Subcutaneous adipose tissue (tissue), 4 donors: Measurements from ENCODE around the gene FHOD3. TPM values are rescaled to one million over a fixed set of nuclear protein-coding genes. Genes with fewer than 3 reads are reported as not detected.

Source experiments
- CTCF ChIP-seq: fragments of 450-650 bp; IDR thresholded peaks from one replicate; pipeline ENCODE4 v1.5.1; 2016; ENCODE audit warnings: low read depth, mild to moderate bottlenecking, control low read depth, antibody characterized with exemption, moderate library complexity
- total RNA-seq, 4 donors: library from RNA; depleted of rRNA; stranded (reverse); fragments of >200 nt; gene quantifications; one replicate each; pipeline ENCODE4 v1.1.0, GENCODE V29; 2016

FHOD3 gene
- total RNA-seq, 4 donors from 2014 or later, result 1.5 to 5.4 (median 3.3) TPM

GRCh38 chr18:36564841-36565240 lies 267.3 kb downstream of the FHOD3 start:
- no peak for TF ChIP-seq CTCF

GRCh38 chr18:36567800-36568199 lies 270.3 kb downstream of the FHOD3 start:
- no peak for TF ChIP-seq CTCF

- TF ChIP-seq CTCF, result no peak
These were observed 271.0 kb downstream of the FHOD3 start for GRCh38 chr18:36568487-36568886.

- no peak for TF ChIP-seq CTCF
These were observed 274.8 kb downstream of the FHOD3 start for GRCh38 chr18:36572135-36572856.

GRCh38 chr18:36576339-36576738 lies 278.8 kb downstream of the FHOD3 start:
- no peak for TF ChIP-seq CTCF

- TF ChIP-seq CTCF, result no peak
These were observed 281.6 kb downstream of the FHOD3 start for GRCh38 chr18:36578871-36579710.

GRCh38 chr18:36580266-36580665 lies 282.8 kb downstream of the FHOD3 start:
- no peak for TF ChIP-seq CTCF
